NCI-H510A treated with DMSO at 0.1 percent for 48 hours (cell line): Measurements from ENCODE around the gene ZXDC.

ENCODE experiments used
- DNase-seq: peaks from one replicate; lab custom pipeline; 2025; lab: John Stamatoyannopoulos, UW

ZXDC gene

GRCh38 chr3:126394179-126394976 lies 81.3 kb downstream of the ZXDC start, which contains the start of gene CFAP100:
Gene CFAP100, plus strand, starts transcription at chr3:126394909. Its CDS starts 1,092 bp downstream, at chr3:126396001.
- peak; percentile 19 for DNase-seq

GRCh38 chr3:126393563-126393962 lies 82.1 kb downstream of the ZXDC start:
- DNase-seq: no peak

- no peak for DNase-seq
Observed at GRCh38 chr3:126392246-126392645, 83.4 kb downstream of the ZXDC start.

- DNase-seq: no peak
Observed at GRCh38 chr3:126391631-126392030, 84.1 kb downstream of the ZXDC start.

GRCh38 chr3:126390751-126391150 lies 84.9 kb downstream of the ZXDC start:
- DNase-seq: no peak

GRCh38 chr3:126390201-126390600 lies 85.5 kb downstream of the ZXDC start:
- DNase-seq: no peak

GRCh38 chr3:126389794-126390146 lies 85.9 kb downstream of the ZXDC start:
- DNase-seq: no peak

GRCh38 chr3:126389112-126389793 lies 86.4 kb downstream of the ZXDC start:
- peak; percentile 6 for DNase-seq
